SU-DHL-6 (cell line): ENCODE results near the gene GARIN6.

ENCODE experiments used
- EZH2phosphoT487 ChIP-seq: fragments of 200-600 bp; sonication (generic), shearing (Covaris generic); conservative IDR thresholded peaks from 2 replicates; pipeline ENCODE4 v1.6.1; 2018; ENCODE audit warnings: mild to moderate bottlenecking, antibody characterized with exemption, low read length, moderate library complexity, mixed read lengths
- TF ChIP-seq, protein P1 (sequence below): fragments of 200-600 bp; sonication (generic); IDR thresholded peaks from one replicate; pipeline ENCODE4 v1.5.1; 2017; ENCODE audit warnings: antibody characterized with exemption, mild to moderate bottlenecking, low read length, moderate library complexity; ENCODE audit not compliant: insufficient read depth, poor library complexity, severe bottlenecking

DNA sequence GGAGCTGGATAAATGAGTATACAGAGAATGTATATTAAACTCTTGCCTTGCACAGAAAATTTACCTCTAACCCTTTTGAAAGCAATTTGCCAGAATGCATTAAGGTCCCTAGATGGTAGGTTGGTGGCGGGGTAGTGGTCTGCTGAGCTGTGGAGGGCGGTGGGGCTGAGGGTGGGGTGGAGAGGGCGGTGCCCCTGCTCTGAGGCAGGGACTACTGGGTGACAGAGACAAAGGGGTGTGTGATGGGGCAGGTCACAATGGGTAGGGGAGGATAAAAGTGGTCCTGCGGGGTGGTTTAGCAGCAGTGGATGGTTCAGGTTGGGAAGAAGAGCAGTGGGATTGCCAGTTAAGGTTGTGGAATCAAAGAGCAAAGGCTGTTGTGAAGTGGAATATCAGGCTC is at the start of gene GARIN6:
- no peak for TF ChIP-seq EZH2phosphoT487
- TF ChIP-seq, protein P1, sequence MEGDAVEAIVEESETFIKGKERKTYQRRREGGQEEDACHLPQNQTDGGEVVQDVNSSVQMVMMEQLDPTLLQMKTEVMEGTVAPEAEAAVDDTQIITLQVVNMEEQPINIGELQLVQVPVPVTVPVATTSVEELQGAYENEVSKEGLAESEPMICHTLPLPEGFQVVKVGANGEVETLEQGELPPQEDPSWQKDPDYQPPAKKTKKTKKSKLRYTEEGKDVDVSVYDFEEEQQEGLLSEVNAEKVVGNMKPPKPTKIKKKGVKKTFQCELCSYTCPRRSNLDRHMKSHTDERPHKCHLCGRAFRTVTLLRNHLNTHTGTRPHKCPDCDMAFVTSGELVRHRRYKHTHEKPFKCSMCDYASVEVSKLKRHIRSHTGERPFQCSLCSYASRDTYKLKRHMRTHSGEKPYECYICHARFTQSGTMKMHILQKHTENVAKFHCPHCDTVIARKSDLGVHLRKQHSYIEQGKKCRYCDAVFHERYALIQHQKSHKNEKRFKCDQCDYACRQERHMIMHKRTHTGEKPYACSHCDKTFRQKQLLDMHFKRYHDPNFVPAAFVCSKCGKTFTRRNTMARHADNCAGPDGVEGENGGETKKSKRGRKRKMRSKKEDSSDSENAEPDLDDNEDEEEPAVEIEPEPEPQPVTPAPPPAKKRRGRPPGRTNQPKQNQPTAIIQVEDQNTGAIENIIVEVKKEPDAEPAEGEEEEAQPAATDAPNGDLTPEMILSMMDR: no peak
